Activated CD8-positive, alpha-beta memory T cell treated with anti-CD3 and anti-CD28 coated beads for 48 hours (primary cell): ENCODE measurements around the gene HMGCS2.

Experiments
- DNase-seq, 3 experiments: peaks; one replicate each; pipeline ENCODE4 v3.0.0-alpha.2; 2020; ENCODE audit warnings: low read depth in 2 of 3, low spot score in 2 of 3

Gene HMGCS2

DNA sequence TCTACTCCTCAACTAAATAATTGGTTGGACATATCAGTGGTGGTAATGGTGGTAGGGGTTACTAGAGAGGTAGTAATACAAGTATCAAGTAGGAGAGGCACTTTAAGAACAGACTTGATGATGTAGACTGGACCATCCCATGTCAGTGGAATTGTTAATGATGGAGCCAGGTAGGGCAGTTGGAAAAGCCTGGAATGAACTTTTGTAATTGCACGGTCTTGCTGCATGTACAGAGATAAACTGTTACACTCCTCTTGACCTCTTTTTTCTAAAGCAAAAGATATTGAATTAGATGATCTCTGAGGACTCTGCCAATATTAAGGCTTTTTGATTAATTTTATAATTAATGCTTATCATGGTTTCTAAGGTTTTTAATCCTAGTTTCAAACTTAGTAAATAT is 5.8 kb downstream of the HMGCS2 start:
- no peak for DNase-seq

DNA sequence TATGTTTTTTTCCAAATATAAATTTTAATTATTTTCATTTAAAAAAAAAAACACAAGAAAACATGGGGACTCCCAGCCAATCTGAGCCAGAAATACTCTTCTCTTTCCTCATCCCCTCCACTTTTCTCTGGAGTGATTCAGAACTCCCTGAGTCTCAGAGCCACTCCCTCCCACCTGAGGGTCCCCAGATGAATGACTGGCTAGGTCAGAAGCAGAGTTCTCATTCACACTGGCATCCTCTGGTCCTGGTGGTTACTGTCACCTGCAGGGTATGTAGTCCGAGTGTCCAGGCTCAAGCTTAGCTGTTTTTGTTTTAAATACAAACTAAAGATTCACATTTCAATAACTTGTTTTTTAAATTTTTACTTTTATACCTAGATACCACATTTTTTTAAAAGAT is 6.3 kb downstream of the HMGCS2 start:
- DNase-seq = no peak

DNA sequence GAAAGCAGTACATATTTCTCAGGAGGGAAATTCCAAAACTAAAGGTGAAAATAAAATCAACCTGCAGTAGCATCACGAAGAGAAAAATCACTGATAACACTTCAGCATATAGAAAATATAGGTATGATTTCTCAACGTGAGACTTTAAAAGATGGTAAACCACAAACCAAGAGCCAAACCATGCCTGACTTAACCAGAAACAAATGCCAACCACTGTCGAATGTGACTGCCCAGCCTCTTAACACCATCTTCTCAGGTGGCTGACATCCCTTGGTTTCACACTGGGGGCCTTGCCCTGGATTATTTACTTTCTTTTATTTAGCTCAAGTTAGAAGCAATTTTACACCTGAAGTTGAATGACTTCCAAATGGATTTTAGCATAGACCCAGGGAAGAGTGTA is 10.1 kb downstream of the HMGCS2 start:
- DNase-seq = no peak

DNA sequence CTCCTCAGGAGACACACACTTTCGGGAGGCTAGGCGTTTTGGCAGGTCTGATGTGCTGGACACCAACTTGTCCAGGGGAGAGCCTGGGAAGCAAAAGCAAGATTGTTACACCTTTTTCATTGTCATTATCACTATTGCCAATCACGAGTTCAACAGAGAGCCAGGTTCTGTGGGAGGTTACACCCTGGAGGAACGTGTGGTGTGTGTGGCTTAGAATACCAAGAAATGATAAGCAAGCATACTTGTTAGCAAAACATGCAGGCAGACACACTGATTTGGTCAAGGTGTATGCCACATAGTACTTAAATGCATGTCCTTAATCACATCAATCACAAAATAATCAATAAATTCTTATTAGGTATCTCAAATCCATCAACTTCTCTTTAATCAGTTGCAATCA is 16.1 kb downstream of the HMGCS2 start:
- DNase-seq = no peak

DNA sequence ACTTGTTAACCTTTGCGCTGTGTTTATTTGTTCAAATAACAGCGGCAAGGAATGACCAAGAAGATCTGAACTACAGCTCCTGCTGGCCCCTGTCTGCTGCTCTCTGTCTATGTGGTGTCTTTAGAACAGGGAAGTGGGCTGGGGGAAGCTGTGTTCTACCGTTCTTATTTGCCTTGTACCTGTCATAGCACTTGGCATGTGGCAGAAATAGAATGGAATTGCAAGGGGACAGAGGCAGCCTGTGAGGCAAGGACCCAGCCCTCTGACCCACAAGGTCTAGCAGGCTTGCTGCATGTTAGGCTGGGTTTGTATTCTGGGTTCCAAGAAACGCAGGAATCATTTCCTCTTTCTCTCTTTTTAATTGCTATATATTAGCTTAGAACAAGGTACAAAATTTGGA is 20.7 kb downstream of the HMGCS2 start:
- no peak for DNase-seq

DNA sequence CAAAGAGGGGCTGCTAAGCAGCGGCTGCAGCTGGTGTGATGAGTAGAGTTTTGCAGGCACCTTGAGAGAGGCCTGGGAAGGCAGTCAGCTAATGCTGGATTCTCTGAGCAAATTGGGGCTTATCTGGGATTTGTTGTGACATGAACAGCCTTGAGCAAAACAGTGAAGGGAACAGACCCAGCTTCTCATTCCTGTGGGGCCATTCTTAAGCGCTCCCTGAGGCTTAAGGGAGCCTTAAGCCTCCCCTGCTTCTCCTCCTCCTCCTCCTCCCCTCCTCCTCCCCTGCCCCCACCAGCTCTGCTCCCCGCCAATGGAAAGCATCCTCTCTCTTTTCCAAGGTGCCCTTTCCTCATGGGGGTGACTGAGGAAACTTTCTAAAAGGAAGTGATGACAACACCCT is 21.3 kb downstream of the HMGCS2 start:
- no peak for DNase-seq

DNA sequence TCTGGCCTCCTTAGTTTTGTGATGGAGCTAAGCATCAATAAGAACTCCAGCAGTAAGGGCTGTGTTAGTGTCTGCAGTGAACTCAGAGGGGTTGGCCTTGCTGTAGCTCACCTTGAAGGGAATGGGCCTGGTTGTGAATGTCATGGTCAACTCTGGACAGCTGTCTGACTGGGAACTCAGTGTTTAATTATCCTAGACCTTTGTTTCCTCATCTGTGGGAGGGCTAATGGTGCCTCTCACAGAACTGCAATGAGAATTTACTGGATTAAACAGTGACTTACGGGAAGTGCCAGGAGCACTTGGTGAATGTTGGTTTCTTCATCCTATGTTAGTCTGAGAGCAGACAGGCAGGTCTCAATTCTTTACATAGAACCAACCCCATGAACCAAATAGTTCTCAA is 23.7 kb downstream of the HMGCS2 start:
- DNase-seq = no peak

DNA sequence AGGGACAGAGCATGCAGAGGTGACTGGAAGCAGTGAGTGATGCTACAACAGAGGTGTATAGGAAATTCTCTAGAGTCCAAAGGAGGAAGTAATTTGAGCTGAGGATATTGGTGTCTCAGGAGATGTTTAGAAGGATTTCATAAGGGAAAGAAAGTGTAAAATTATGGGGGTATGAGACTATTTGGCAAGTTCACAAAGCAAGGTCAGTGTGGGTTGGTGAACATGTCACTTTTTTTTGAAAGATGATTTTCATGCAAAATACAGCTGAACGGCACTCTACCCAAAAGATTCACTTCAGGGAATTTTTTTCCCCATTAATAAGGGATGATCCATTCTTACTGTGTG is 24.1 kb downstream of the HMGCS2 start:
- DNase-seq = no peak

DNA sequence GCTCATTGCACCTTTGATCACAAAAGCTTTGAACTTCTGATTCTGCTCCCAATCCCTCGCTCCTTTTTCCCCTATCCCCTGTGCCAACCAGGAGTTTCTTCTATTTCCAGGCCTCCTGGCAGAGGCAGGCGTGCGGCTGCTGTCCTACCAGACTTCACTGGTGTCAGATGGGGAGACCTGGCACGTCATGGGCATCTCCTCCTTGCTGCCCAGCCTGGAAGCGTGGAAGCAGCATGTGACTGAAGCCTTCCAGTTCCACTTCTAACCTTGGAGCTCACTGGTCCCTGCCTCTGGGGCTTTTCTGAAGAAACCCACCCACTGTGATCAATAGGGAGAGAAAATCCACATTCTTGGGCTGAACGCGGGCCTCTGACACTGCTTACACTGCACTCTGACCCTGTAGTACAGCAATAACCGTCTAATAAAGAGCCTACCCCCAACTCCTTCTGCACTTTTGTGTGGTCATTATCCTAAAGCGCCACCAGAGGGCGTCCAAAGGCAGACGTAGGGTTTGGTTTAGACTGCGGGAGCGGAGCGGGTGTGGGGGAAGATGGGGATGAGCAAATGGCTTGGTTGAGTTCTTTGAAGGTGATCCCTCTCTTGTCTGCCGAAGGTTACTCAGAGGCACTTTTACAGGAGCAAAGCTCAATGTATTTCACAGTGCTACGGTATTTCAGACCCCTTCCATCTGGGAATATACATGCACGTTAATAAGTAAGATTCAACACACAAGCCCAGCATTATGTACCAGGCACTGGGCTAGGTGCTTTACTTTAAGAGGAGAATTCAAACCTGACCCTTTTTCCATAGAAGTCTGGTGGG is 24.7 kb downstream of the HMGCS2 start:
- DNase-seq = peak; percentile 15 to 27 (median 23)

DNA sequence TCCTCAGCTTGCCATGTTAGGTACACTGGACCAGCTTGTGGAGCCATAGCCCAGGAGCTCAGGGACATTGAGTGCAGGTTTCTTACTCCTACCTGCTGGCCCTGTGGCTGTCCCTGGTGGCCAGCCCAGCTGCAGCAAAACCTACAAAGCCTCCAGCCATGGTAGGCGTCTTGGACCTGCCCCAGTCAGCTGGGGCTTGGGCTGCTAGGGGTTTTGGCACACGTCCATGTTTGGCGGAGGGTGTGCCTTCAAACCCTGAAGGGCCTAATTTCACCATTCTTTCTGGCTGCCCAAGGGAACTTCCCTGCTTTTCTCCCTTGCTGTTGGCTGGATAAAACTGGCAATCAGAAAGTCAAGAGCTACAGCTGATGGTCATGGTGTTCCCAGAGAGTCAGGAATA is 25.4 kb downstream of the HMGCS2 start:
- no peak for DNase-seq

DNA sequence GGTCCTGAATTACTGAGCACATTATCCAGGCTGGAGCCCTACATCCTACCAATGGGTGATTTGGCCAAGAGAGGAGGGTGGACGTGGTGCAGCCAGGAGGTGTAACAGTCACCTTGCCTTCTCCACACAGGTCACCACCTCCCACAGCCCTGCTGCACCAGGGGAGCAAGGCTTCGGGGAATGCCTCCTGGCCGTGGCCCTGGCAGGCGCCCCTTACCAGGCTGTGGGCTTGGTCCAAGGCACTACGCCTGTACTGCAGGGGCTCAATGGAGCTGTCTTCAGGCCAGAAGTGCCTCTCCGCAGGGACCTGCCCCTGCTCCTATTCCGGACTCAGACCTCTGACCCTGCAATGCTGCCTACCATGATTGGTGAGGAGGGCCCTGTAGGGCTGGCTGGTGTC is 26.0 kb downstream of the HMGCS2 start:
- DNase-seq = no peak

DNA sequence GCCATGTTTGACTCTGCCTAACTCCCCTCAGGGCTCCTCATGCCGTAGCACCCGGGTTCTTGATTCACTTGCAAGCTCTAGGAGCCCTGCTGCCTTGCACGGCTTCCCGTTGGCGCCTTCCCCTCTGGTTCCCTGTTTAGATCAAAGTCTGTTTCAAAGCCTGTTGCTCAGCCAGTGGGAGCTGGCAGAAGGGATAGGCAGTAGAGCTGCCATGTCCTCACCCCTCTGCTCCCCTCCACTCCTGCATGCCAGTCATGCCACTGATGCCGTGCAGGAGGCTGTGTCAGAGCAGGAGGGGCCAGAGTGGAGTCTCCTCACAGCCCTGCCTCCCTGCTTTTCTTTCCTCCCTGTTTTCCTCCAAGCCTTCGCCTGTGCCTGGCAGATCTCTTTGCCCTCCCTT is 26.5 kb downstream of the HMGCS2 start:
- DNase-seq = no peak

DNA sequence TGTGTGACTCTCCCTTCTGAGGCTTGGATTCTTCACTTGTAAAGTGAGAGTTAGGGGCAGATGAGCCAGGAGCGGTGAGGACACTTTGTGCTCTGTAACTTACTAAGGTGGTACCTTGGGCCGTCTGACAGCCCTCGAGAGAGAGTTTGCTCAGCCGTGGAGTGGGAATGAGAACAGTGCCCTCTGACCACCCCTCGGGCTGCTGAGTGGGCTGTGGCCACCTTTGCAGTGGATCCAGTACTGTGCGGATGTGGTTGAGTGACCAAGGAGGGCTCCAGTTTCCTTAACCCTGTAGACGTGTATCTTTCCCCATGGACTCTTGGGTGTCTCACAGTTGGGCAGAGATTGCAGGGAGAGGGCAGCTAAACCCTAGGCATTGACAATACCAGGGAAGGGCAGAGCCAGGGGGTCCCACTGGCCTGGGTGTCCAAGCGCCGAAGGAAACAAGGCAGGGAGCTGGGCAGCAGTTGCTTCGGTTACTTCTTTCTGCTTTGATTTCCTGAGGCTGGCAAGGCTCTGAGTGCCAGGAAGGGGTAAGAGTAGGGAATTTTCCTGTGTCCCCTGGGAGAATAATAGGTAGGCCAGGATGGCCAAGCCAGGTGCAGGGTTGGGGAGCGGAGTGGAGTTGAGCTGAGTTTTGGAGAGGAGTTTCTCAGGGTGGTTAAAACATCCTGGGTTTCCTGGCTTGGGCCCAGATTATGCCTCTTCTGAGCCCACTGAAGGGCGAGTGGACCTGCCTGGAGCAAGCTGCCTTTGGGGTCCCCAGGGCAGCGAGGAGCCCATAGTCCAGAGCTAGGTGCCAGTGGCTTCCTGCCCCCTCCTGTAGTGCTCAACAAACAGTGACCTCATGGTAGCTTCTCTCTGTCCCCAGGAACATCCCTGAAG is 27.6 kb downstream of the HMGCS2 start:
- DNase-seq = no peak

DNA sequence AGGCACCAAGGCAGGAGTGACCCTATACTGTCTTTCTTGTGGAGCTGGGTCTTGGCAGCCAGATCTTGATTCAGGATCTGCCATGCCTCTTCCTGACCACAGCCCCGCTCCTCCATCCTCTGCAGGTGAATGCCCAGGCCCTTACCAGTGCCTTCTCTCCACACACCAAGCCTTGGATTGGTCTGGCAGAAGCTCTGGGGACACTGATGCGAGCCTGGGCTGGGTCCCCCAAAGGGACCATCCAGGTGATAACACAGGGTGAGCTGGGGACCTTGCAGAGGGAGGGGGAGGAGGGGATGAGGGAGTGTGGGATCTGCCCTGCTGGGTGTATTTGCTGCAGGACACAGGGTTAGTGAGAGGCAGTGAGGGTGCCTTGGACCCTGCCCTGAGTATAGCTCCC is 28.4 kb downstream of the HMGCS2 start:
- DNase-seq = no peak

DNA sequence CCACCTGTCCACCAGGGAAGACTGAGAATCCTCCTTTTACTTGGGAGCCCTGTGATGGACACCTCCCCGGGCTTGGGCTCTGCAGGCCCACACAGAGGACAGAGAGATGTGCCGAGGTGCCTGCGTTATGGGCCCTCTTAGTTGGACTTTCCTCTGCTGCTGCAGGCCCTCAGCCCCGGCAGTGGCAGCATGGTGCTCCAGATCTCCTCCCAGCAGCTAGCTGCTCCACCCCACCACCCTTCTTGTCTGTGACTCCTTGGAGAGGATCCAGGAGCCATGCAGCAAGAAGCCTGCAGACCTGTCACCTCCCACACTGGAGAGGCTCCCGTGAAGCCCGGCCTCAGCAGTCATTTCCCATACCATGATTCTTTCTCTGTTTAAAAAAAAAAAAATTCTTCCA is 29.6 kb downstream of the HMGCS2 start:
- no peak for DNase-seq

DNA sequence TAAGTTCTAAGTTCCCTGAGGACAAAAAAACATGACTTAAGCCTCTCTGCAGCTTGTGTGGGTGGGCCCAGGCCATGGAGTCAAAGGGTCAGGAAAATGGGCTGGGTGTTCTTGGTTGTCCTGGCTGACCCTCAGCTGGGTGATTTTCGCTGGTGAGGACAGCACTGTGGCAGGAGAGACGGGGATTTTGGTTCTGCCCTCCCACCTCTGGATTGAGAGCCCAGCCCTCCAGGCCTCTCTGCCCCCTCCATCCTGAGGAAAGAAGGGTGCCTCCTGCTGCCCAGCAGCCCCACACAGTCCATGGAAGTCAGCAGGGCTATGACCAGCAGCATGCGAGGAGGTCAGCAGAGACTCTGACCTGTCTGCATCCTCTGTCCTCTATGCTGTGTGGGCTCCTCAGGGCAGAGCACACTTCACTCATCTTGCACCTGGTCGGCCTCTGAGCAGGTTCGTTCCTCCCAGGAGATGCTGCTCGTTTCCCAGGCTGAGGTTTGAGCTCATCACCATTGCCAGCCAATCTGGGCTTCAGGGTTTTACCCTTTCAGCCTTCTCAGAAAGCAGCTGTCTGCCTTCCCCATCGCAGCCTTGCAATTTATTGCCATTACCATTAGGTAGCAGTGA is 30.5 kb downstream of the HMGCS2 start:
- no peak for DNase-seq

DNA sequence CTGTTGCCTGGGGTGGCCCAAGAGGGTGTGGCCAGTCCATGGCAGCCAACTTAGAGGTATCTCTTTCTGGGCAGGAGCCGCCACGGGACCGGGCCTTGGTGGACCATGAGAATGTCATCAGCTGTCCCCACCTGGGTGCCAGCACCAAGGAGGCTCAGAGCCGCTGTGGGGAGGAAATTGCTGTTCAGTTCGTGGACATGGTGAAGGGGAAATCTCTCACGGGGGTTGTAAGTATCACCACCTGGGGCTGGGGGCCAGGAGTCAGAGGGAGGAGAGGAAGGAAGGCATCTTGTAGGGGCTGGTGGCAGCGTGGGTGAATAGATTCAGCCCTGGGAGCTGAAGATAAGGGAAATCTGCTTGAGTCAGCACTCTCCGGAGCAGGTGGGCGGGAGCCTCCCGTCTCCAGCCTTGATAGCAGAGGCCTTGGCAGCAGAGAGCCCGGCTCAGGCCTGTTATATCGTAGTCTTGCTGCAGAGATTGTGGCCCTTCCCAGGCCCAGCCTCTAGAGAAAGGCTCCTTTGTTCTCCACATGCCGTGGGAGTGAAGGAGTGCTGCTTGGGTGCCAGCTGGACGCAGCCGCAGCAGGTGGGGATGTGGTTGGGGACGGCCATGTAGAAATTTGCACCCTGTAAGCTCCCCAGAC is 31.5 kb downstream of the HMGCS2 start:
- DNase-seq = no peak

DNA sequence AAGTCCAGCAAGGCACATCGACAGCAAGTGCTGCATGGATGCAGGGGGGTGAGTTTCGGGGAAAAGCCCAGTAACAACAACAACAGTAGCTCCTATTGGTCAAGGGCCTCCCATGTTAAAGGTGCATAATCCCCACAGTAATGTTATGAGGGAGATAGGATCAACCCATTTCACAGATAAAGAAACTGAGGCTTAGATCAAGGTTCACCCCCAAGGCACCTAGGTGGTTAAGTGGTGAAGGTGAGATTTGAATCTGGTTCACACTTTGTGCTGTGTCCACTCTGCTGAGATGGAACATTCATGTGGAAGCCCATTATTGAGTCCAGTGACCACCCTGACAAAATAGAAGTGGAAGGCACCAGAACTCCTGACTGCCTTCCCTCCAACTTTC is 32.1 kb downstream of the HMGCS2 start:
- DNase-seq = no peak

DNA sequence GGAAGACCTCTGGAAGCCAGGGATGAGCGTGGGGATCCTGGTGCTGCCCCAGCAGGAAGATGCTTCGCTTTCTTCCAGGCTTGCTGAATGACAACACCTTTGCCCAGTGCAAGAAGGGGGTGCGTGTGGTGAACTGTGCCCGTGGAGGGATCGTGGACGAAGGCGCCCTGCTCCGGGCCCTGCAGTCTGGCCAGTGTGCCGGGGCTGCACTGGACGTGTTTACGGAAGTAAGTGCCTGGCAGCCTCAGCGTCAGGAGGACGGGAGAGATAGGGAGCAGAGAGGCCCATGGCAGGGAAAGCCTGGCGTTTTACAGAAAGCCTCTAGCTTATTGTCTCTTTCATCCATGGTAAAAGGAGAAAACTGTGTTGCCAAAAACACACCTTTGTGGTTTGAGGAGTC is 33.5 kb downstream of the HMGCS2 start:
- DNase-seq = no peak

DNA sequence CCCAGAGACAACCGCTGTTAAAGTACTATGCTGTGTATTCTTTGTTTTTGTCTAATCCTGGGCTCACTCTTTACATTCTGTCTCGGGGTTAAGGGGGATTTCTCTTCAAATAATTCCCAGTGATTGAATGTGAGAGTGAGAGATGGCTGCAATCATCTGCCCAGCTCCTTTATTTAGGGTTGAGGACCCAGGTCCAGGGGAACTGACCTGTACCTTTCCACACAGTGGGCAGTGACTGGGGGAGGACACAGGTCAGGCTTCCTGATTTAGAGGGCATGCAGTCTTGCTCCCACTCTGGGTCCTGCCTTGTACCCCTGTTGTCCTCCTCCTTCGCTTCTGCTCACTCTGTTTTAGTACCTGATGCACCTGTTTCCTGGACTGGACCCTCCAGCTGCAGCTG is 35.0 kb downstream of the HMGCS2 start:
- no peak for DNase-seq

DNA sequence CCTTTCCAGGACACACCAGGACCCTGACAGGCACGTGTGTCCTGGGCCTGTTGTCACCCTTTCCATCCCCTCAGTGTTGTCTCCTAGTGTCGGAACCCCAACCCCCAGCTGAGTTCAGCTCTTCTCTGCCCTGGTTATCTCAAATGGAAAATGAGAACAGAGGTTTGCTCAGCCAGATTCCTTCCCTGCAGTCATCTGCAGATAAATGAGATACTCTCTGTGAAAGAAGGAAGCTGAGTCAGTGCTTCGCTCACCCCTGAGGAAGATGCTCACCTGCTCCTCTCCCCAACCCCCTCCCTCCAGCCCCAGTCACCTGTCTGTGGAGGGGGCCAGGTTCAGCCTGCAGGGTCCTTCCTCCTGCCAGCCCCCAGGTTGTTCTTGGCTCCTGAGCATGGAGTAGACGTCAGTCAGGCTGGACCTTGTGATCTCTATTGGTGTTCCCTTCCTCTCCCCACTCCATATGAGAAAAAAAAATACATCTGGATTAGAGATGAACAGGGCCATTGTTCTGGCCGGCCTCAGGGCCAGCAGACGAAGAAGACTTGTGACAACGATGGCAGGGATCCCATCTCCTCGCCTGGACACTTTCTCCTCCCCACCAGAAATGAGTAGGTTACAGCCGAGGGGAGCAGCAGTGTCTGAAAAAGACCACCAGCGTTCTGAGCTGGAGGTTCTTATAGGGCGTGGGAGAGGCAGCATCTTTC is 36.1 kb downstream of the HMGCS2 start:
- DNase-seq = no peak
